Mesothelial cell of epicardium (in vitro differentiated cells): ENCODE results near the gene MSI1. TPM values are rescaled to one million over a fixed set of nuclear protein-coding genes. Genes with fewer than 3 reads are reported as not detected.

Experiments
- DNase-seq, 2 experiments: peaks; one replicate each; pipeline ENCODE4 v3.0.0; 2021; ENCODE audit warnings: low spot score in 2 of 2; ENCODE audit not compliant: unreplicated experiment in 2 of 2
- H3K27ac Mint-ChIP-seq: 2 replicates; pipeline ENCODE4 v1.8.0; 2021; ENCODE audit warnings: mixed read lengths
- H3K27me3 Mint-ChIP-seq: 2 replicates; pipeline ENCODE4 v1.8.0; 2021; ENCODE audit warnings: low read depth, mixed read lengths
- H3K36me3 Mint-ChIP-seq: 2 replicates; pipeline ENCODE4 v1.8.0; 2021; ENCODE audit warnings: mixed read lengths
- H3K4me1 Mint-ChIP-seq: 2 replicates; pipeline ENCODE4 v1.8.0; 2021; ENCODE audit warnings: mixed read lengths
- H3K4me3 Mint-ChIP-seq: 2 replicates; pipeline ENCODE4 v1.8.0; 2021; ENCODE audit warnings: mild to moderate bottlenecking, moderate library complexity, mixed read lengths
- H3K9me3 Mint-ChIP-seq: 2 replicates; pipeline ENCODE4 v1.8.0; 2021; ENCODE audit warnings: mixed read lengths
- CTCF ChIP-seq: fragments of 200-600 bp; sonication (generic); IDR thresholded peaks from one replicate; pipeline ENCODE4 v1.5.0; 2021; ENCODE audit warnings: antibody characterized with exemption; ENCODE audit not compliant: unreplicated experiment
- total RNA-seq: library from RNA; stranded (reverse); gene quantifications from 3 replicates; pipeline ENCODE4 v1.2.1, GENCODE V29; 2021

Gene MSI1
- total RNA-seq, 1 donor from 2014 or later, result 27.7 TPM

GRCh38 chr12:120332523-120332922, 36.4 kb downstream of the MSI1 start:
- no peak overlapping the region for H3K27ac Mint-ChIP-seq
- H3K36me3 Mint-ChIP-seq, result peaks cover 4% of the 10 kb centered on the region
- TF ChIP-seq CTCF, result no peak
- peaks cover 5% of the 10 kb centered on the region for H3K27me3 Mint-ChIP-seq
- DNase-seq, result no peak
- peaks cover 17% of the 10 kb centered on the region for H3K9me3 Mint-ChIP-seq
- H3K4me3 Mint-ChIP-seq, result no peak overlapping the region
- no peaks in the 10 kb centered on the region for H3K4me1 Mint-ChIP-seq

DNA sequence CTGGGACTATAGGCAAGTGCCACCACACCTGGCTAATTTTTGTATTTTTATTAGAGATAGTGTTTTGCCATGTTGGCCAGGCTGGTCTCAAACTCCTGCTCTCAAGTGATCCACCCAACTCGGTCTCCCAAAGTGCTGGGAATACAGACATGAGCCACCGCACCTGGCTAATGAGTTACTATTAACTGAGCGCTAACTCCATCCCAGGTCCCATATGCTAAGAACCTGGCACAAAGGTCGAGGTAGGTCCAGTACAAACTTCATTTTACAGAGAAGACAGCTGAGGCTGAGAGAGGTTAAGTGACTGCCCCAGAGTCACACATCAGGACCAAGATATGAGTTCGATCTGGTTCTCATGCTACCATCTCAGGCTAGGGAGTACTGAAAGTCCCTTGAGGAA, 36.9 kb downstream of the MSI1 start:
- Mint-ChIP-seq H3K36me3 (no peaks in the 10 kb centered on the region), H3K27ac (no peak overlapping the region), H3K9me3 (peaks cover 12% of the 10 kb centered on the region), H3K4me1 (no peaks in the 10 kb centered on the region), H3K27me3 (peaks cover 5% of the 10 kb centered on the region), H3K4me3 (no peak overlapping the region)
- DNase-seq, result no peak
- no peak for TF ChIP-seq CTCF

GRCh38 chr12:120331390-120331789, 37.6 kb downstream of the MSI1 start:
- Mint-ChIP-seq H3K36me3 (no peaks in the 10 kb centered on the region), H3K27ac (no peak overlapping the region), H3K4me3 (no peak overlapping the region), H3K9me3 (peaks cover 7% of the 10 kb centered on the region), H3K27me3 (peaks cover 5% of the 10 kb centered on the region), H3K4me1 (no peaks in the 10 kb centered on the region)
- no peak for TF ChIP-seq CTCF
- DNase-seq, result no peak

DNA sequence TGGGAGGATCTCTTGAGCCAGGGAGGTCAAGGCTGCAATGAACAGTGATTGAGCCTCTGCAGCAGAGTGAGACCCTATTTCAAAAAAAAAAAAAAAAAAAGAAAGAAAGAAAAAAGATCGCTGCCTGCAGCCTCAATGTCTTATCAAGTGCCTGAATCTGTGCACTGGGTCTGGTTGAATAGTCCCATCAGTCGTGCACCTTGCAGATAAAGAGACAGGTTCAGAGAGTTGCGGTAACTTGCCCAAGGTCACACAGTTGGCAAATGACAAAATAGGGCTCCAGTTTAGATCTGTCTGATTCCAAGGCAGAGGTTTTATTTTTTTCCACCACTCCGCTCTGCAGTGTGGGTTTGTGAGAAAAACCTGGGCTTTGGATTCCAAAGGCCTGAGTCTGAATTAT, 40.7 kb downstream of the MSI1 start:
- no peak for DNase-seq
- no peak overlapping the region for H3K4me3 Mint-ChIP-seq
- no peaks in the 10 kb centered on the region for H3K9me3 Mint-ChIP-seq
- H3K36me3 Mint-ChIP-seq, result no peaks in the 10 kb centered on the region
- H3K4me1 Mint-ChIP-seq, result peaks cover 4% of the 10 kb centered on the region
- TF ChIP-seq CTCF, result no peak
- peaks cover 10% of the 10 kb centered on the region for H3K27me3 Mint-ChIP-seq
- H3K27ac Mint-ChIP-seq, result no peak overlapping the region

DNA sequence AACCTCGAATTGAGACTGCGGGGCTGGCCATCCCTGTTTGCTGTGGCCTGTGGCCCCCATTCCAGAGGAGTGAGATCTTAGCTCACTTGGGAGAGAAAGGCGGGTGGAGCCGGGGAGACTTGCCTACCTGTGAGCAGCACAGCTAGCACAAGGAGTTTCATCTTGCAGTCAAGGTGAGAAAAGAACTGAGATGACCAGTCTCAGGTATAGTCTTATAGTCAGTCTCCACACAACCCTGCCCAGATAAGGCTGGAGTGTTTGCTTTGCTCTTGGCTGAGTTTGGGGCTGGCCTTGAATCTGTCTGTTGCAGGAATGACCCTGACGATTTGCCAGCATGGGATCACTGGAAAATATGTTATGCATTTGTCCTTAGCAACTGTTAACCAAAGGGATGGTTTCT, 41.4 kb downstream of the MSI1 start, which contains the start of gene PLA2G1B:
TSS of gene PLA2G1B (minus strand) at position 187 of the 400 bp plus-strand sequence. CDS start at position 161, 26 bp downstream.
- Mint-ChIP-seq H3K36me3 (no peaks in the 10 kb centered on the region), H3K27ac (no peak within 1 kb of the TSS), H3K27me3 (peaks cover 10% of the 10 kb centered on the region), H3K9me3 (no peaks in the 10 kb centered on the region), H3K4me3 (no peak within 1 kb of the TSS), H3K4me1 (peaks cover 4% of the 10 kb centered on the region)
- DNase-seq, result no peak
- TF ChIP-seq CTCF, result no peak

- H3K9me3 Mint-ChIP-seq, result no peaks in the 10 kb centered on the region
- H3K4me1 Mint-ChIP-seq, result peaks cover 4% of the 10 kb centered on the region
- H3K36me3 Mint-ChIP-seq, result no peaks in the 10 kb centered on the region
- peaks cover 8% of the 10 kb centered on the region for H3K27me3 Mint-ChIP-seq
- H3K4me3 Mint-ChIP-seq, result no peak overlapping the region
- TF ChIP-seq CTCF, result no peak
- no peak overlapping the region for H3K27ac Mint-ChIP-seq
- DNase-seq, result no peak
Observed at GRCh38 chr12:120324841-120325417, 44.0 kb downstream of the MSI1 start.
